Activated naive CD4-positive, alpha-beta T cell treated with Interleukin-2 at 50 U/mL for 16 hours (primary cell): ENCODE data around the gene SPATA12.

Source experiments
- DNase-seq: peaks from one replicate; pipeline ENCODE4 v3.0.0-alpha.2; 2020

Gene SPATA12

DNA sequence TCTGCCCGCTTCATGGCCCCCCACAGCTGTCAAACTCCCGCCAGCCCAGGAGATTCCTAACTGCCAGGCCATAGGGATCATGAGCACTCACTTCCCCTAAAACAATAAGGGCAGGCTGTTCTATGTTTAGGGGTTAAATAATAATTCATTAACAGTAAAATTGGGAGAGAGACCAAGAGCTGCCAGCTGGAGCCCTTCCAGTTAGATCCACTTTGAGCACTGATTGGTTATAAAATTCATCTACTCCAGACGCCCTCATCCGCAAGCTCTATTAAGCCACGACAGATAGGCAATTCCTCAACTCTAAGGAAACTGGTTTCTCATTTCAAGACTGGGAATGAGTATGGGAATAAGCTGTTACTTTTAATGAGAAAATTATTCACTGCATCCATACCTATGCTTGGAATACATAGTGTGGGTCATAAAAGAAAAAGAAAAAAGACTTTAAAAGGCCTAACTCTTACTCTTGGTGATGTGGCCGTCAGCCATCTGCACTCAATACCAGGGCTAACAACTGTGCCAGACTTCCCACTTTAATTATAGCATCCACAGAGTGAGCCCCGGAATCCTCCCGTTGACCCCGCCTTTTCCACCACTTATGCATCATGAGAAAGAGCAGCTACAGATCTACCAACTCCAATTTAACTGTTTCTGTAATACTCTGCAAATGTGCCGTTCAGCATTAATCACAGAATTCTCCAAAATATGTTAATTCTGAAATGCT is 60.1 kb downstream of the SPATA12 start:
- DNase-seq = no peak
